ENCODE results near the gene PACSIN3.
"Not testable (repeated sequence)": the region's sequence is repeated elsewhere in the genome, so short reads cannot be mapped to it uniquely, and the experiment has no call there.

PACSIN3 gene

DNA sequence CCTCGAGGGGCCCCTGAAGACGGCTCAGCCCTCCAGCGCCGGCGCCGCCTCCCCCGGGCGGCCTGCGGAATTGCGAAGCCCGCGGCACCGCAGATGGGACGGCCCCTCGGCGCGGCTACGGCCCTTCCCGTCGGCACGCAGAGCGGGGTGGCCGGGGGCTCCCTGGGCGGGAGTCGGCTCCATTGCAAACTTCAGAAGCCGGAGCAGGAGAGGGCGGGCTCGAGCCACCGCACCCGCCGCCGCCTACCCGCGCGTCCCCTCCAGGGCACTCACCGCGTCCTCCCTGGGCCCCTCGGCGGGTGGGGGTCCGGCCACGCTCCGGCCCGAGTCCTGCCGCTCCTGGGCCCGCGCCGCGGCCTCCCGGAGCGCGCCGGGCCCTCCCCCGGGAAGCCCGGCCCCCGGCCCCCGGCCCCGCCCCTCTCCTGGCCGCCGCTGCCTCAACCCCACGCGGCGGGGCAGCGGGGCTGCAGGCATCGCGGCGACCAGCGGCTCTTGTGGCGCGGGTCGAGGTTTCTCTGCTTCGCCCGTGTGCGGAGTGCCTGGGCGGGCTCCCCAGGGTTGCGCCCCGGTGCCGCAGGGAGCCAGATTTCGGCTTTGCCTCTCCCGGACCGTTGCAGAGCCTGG, at the start of gene PACSIN3:
TSS of gene PACSIN3 (minus strand) at position 359 of the 624 bp plus-strand sequence. CDS start 3,707 bp downstream, outside the sequence.
- DNase-seq: peak; percentile 26 to 46 (median 45)

DNA sequence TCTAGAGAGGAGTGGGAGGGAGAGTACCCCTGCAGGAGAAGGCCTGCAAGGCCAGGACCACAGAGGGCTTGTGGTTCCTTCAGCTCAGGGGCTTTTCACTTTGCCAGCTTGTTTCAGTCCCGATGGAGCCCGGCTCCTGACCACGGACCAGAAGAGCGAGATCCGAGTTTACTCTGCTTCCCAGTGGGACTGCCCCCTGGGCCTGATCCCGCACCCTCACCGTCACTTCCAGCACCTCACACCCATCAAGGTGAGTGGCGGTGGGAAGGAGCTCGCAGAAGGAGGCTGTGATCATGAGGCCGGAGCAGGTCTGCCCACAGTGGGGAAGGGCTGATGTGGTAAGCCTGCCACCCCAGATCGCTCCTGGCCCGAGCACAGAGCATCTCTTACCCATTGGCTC, 48.9 kb upstream of the PACSIN3 start:
- no peak for DNase-seq

DNA sequence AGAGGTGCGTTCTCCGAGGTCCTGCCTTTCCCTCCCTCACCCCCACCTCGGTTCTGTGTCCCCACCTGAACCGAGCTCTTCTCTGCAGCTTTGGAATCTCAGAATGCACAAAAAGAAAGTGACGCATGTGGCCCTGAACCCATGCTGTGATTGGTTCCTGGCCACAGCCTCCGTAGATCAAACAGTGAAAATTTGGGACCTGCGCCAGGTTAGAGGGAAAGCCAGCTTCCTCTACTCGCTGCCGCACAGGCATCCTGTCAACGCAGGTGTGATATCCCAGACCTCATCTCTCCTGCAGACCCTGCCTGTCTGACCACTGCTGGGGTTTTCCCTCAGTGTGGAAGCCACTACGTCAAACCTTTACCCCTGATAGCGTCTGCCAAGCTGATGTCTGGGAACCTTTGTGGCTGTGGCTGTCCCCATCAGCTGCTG, 48.5 kb upstream of the PACSIN3 start:
- DNase-seq: no peak

DNA sequence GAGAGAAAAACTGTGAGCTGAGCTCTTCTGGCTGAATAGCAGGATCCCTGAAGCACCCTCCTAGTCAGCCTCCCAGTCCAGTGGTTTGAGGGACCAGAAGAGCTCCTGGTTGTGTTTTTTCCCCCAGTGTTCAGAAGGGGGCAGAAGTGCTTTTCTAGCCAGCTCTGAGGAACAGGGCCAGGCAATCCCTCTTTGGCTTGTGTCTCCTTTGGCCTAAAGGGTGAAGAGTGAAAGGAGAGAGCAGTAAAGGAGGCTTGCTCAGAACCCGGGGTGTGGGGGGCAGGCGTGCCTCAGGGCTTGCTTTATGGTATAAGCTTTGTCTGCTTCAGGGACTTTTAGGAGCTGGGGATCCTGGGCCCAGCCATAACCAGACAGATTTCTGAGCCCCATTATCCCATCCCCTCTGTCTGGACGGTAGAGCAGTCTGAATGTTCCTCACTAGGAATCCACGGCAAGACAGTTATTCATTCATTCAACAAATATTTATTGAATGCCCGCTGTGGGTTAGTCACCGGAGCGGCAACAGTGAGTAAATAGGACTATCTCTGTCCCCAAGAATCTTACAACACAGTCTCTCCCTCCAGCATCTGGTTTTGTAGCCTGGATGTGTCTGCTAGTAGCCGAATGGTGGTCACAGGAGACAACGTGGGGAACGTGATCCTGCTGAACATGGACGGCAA, 47.9 kb upstream of the PACSIN3 start:
- DNase-seq: no peak

DNA sequence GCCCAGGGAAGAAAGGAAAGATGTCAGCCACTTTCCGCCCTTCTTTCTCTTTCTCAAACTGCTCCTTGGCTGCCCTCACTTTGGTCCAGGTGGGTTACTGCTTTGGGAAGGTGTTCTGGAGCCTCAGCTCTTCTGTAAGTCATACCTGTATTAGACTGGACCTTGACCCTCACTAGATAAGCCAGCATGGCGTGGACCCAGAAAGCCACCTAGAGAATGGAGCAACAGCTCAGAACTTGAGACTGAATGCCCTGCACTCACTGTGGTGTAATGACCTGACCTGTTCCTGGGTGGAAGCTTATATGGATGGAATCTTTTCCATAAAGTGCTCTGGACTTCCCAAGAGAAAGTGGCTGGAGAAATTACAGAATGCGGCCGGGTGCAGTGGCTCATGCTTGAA, 46.8 kb upstream of the PACSIN3 start:
- DNase-seq: no peak

DNA sequence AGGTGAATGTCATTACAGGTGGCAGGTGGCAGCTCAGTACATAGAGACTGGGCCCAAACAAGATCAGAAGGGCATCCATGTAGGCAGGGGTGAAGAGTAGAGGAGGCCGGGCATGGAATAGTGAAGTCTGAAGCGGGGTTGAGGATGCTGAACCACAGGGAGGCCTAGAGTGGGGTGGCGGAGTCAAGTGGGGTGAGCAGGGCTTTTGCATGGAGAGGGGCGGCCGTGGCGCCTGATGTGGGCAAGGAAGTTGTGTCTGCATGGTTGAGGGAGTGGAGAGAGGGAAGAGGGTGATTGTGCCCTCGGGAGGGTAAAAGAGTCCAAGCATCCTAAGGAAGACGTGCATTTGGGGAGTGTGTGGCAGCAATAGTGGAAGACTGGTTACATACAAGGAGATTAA, 42.9 kb upstream of the PACSIN3 start:
- no peak for DNase-seq

DNA sequence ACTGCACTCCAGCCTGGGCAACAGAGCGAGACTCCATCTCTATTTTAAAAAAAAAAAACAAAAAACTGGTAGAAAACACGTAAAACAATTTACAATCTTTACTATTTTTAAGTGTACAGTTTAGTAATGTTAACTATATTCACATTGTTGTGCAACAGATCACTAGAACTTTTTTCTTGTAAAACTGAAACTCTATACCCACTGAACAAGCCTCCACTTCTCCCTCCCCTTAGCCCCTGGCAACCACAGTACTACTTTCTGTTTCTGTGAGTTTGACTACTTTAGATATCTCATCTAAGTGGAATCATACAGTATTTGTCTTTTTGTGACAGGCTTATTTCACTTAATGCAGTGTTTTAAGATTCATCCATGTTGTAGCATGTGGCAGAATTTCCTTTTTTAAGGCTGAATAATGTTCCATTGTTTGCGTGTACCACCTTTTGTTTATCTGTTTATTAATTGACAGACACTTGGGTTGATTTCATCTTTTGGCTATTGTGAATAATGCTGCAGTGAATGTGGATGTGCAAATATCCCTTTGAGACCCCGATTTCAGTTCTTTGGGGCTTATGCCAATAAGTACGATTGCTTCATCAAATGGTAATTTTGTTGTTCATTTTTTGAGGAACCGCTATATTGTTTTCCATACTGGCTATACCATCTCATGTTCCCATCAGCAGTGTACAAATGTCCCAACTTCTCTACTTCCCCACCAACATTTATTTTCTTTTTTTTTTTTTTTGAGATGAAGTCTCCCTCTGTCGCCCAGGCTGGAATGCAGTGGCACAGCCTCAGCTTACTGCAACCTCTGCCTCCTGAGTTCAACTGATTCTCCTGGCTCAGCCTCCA, 39.5 kb upstream of the PACSIN3 start:
- DNase-seq: no peak

DNA sequence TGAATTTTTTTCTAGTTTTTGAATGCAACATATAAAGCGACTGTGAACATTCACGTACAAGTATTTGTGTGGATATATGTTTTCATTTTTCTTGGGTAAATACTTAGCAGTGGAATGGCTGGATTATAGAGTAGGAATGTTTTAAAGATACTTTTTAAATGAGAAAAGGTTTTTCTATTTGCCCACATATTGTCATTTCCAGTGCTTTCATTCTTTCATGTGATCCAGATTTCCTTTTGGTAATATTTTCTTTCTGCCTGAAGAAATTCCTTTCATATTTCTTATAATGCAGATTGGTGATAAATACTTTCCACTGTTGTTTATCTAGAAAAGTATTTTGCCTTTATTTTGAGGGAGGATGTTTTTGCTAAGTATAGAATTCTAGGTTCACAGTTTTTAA, 36.5 kb upstream of the PACSIN3 start:
- DNase-seq: no peak

DNA sequence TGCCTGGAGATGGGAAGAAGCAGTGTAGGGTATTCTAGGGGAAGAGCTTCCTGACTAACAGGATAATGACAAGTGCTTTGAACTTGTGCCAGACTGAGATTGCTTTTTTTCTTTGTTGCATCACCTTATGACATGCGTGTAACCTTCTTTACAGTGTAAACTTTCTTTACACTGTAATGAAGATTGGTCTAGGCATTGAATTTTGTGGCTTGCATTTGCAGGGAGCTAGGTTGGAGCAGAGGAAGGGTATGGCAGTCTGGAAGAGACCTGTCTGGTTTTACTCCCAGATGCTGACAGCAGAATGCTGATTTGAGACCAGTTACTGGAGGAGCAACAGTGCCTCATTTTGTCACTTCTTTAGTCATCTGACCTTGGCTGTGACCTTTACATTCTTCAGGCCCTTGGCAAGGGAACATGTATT, 34.2 kb upstream of the PACSIN3 start:
- DNase-seq: no peak

DNA sequence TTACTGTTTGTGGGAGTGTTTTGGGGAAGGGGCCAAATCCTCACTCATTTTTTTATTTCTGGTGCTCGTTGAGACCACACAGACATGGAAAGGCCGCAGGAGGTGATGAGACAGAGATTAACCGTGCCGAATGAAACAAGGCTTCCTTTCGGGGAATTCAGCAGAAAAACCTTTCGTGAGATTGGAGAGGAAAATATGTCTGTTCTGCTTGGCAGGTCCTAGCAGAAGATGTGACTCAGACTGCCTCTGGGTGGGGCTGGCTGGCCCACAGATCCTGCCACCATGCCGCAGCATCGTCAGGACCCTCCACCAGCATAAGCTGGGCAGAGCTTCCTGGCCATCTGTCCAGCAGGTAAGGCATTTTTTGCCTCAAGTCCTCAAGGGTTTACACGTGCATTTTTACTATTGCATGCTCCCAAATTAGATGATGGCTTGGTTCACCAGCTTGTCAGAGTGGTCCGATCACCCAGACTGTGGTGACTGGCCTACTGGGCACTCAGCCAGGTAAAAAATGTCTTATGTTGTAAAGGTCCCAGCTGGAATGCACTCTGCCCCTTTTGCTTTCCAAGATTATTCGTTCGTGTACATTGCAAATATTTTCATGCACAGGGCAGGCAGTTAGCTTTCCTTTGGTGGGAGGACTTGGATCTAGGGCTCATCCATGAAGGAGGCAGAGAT, 30.0 kb upstream of the PACSIN3 start:
- DNase-seq: peak in 1 of 3 experiments; percentile 53

DNA sequence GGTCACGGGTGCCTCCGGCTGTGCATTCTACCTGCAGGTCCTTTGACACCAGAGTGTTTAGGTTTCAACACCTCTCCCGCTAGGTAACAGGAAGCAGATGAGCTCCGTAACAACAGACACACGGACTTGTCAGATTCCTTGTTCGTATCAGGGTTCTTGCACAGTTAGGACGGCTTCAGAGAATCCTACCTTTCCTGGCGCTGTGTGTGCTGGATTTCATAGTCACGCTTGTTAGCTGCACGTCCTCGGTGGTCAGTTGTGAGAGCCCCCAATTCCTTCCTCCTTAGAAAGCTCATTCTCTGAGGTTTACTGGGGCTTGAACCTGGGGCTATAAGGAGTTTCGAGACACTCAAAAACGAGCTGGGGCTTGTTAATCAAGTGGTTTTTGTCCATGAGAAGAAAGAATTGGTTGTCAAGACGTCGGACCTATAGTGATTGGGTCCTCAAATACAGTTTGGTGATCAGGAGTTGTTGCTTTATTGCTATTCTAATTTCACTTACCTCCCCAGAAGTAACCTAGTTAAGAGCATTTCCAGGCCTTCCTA, 29.2 kb upstream of the PACSIN3 start:
- peak in 1 of 3 experiments; percentile 47 for DNase-seq

DNA sequence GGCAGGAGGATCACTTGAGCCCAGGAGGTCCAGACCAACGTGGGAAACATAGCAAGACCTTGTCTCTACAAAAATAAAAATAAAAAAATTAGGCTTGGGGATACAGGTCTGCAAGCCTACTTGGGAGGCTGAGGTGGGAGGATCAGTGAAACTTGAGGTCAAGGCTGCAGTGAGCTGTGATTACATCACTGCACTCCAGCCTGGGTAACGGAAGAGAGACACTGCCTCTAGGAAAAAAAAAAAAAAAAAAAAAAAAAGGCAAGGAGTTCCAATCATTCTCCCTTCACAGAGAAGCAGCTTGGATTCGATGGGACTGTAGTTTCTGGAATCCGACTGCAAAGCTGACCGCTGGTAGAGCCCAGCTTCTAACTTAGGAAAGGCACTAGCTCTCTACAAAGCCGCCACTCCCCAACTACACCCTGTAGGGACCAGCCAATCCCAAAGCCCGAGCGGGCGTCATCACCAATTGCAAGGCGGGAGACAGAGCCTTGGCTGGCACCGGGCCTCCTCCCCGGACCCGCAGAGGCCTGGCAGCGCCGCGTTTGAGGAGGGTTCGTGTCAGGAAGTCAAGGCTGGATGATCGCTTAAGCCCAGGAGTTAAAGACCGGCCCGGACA, 27.8 kb upstream of the PACSIN3 start:
- peak; percentile 89 to 95 (median 93) for DNase-seq

DNA sequence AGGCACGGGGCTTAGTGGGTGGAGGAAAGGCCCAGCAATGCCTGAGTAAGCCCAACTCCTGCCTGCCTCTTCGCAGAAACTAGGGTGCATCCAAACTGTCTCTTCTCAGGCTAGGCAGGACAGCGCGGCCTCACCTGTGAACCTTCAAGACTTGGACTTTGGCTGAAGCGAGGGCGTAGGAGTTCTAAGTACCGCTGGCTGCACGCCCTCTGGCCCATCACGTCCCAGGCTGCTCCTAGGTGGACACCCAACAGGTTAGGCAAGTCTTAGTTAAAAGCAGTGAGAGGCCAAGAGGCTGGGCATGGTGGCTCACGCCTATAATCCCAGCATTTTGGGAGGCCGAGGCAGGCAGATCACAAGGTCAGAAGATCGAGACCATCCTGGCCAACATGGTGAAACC, 26.7 kb upstream of the PACSIN3 start:
- DNase-seq: no peak

DNA sequence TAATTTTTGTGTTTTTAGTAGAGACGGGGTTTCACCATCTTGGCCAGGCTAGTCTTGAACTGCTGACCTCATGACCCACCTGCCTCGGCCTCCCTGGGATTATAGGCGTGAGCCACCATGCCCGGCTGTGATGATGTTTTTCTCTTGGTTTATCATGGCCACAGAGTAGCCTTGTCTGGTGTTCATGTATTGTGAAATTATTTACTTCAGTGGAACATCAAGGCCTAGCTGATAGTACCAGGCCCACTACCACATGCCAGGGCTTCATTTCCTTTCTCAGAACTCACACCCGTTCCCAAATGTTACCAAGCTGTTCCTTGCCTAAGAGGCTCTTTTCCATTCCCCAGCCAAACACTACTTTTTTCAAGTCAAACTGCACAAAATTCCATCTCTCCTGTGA, 22.4 kb upstream of the PACSIN3 start:
- DNase-seq: no peak

DNA sequence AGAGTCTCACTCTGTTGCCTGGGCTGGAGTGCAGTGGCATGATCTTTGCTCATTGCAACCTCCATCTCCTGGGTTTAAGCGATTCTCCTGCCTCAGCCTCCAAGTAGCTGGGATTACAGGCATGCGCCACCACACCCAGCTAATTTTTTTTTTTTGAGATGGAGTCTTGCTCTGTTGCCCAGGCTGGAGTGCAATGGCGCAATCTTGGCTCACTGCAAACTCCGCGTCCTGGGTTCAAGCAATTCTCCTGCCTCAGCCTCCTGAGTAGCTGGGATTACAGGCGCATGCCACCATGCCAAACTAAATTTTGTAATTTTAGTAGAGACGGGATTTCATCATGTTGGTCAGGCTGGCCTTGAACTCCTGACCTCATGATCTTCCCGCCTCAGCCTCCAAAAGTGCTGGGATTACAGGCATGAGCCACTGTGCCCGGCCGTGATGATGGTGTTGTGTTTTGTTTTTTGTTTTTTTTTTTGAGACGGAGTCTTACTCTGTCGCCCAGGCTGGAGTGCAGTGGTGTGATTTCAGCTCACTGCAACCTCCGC, 21.8 kb upstream of the PACSIN3 start:
- not testable (repeated sequence) for DNase-seq

DNA sequence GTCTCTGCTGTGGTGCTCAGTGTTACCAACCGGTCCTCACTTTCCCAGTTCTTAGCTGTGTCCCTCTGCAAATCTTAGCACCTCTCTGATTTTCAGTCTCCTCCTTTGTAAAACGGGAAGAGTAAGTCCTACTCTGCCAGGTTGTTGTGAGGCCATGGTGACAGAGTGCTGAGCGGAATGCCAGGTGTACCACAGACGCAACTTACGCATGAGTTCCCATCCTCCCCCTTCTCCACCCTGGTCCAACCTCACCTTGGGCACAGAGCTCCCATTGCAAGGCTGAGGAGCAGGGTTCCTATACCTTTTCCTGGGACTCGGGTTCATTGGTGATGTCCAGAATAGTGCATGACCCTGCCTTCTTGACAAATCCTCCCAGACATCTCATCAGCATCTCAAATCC, 21.2 kb upstream of the PACSIN3 start:
- DNase-seq: peak in 1 of 3 experiments; percentile 6

DNA sequence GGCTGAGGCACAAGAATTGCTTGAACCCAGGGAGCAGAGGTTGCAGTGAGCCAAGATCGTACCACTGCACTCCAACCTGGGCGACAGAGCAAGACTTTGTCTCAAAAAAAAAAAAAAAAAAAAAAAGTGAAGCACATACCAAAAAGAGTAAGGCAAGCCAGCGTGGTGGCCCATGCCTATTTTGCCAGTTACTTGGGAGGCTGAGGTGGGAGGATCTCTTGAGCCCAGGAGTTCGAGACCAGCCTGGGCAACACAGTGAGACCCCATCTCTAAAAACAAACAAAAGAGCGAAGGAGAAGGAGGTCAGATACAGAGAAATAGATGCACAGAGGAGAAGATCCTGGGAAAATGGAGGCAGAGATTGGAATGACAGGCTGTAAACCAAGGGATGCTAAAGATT, 20.3 kb upstream of the PACSIN3 start:
- DNase-seq: not testable (repeated sequence)

DNA sequence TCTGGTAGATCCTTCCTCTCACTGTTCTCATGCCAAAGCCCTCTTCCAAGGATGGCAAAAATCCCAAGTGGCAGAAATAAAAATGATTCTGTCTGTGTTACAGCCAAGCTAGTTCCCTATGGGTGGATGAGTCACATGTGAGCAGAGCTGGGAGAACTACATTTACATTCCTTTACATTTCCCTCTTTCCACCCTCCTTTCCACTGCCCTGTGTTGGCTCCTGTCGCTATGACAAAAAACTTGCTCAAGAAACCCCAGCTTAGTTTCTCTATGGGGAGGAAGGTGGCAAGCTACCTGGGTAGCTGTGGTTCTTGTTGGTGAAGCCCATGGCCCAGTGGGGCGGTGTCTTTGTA, 18.4 kb upstream of the PACSIN3 start:
- DNase-seq: no peak

DNA sequence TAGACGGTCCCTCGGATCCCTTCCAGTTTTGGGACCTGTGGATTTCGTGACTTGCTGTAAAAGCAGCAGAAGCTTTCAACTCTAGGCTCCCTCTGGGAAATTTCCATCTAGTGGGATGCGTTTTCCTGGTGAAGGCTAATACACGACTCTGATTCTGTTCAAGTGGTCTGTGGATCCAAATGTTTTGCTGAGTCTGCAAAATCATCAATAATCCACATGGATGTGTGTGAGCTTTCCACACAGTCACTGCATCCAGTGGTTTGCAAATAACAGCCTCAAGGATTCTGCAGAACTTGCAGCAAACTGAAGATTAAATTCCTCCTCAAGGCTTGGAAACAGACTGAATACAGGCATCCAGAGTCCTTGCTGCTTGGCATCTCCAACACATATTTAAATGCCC, 16.3 kb upstream of the PACSIN3 start:
- DNase-seq: no peak

DNA sequence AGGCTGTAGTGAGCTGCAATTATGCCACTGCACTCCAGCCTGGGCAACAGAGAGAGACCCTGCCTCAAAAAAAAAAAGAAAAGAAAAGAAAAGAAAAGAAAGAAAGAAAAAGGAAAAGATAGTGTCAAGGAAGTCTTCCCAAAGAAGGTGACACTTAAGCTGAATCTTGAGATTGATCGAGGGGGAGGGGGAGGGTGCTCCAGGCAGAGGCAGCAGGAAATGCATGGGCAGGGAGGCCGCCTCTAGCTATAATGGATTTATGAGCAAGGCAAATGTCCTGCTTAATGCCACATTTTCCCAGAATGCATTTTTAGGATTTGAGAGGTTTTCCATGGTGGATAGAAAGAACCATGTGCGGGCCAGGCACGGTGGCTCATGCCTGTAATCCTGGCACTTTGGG, 14.8 kb upstream of the PACSIN3 start:
- no peak for DNase-seq

DNA sequence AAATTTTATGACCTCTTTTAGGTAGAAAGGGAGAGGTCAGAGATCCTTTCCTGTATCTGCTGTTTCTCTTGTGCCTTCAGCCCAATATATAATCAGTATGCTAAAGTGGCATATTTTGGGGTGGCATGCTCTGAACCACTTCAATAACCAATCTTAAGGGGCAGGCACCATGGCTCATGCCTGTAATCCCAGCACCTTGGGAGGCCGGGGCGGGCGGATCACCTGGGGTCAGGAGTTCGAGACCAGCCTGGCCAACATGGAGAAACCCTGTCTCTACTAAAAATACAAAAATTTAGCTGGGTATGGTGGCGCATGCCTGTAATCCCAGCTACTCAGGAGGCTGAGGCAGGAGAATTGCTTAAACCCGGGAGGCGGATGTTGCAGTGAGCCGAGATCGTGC, 11.9 kb upstream of the PACSIN3 start:
- not testable (repeated sequence) for DNase-seq

DNA sequence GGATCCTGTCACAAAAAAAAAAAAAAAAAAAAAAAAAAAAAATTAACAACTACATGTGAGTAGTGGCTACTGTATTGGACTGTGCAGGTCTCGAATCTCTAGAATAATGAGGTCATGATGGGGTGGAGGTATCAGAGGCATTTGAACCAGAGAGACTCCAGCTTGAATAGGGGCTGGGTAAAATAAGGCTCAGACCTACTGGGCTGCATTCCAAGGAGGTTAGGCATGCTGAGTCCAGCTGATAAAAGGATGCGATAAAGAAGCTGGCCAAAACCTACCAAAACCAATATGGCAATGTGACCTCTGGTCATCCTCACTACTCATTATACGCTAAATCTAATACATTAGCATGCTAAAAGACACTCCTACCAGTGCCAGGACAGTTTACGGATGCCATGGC, 5.9 kb upstream of the PACSIN3 start:
- DNase-seq: no peak
